ENCODE data around the gene KRTAP1-1. TPM values are rescaled to one million over a fixed set of nuclear protein-coding genes. Genes with fewer than 3 reads are reported as not detected.

Gene KRTAP1-1
- total and polyA plus RNA-seq, 11 donors = not detected

GRCh38 chr17:41016578-41017215, 24.6 kb downstream of the KRTAP1-1 start:
- ATAC-seq (no peak), DNase-seq (no peak)
- TF ChIP-seq, protein P1, sequence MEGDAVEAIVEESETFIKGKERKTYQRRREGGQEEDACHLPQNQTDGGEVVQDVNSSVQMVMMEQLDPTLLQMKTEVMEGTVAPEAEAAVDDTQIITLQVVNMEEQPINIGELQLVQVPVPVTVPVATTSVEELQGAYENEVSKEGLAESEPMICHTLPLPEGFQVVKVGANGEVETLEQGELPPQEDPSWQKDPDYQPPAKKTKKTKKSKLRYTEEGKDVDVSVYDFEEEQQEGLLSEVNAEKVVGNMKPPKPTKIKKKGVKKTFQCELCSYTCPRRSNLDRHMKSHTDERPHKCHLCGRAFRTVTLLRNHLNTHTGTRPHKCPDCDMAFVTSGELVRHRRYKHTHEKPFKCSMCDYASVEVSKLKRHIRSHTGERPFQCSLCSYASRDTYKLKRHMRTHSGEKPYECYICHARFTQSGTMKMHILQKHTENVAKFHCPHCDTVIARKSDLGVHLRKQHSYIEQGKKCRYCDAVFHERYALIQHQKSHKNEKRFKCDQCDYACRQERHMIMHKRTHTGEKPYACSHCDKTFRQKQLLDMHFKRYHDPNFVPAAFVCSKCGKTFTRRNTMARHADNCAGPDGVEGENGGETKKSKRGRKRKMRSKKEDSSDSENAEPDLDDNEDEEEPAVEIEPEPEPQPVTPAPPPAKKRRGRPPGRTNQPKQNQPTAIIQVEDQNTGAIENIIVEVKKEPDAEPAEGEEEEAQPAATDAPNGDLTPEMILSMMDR (IDR thresholded peaks at IDR 0.05) = no peak
- no peak for TF ChIP-seq POLR2A (IDR thresholded peaks at IDR 0.05)
- Histone ChIP-seq H3K9me3 (peaks cover 0 to 7% (median 0%) of the 10 kb centered on the region in 12 donors), H3K36me3 (no peaks in the 10 kb centered on the region), H3K27me3 (peaks cover 0 to 4% (median 0%) of the 10 kb centered on the region in 9 donors), H3K4me1 (peaks cover 0 to 9% (median 0%) of the 10 kb centered on the region in 12 donors), H3K27ac (no peak overlapping the region), H3K4me3 (no peak overlapping the region)
- WGBS, 4 donors = 72 to 84% (median 80%) methylated on average over 9 to 13 of the region's 13 CpGs
- intact Hi-C loops (cut with DNase I) = no loop called here

DNA sequence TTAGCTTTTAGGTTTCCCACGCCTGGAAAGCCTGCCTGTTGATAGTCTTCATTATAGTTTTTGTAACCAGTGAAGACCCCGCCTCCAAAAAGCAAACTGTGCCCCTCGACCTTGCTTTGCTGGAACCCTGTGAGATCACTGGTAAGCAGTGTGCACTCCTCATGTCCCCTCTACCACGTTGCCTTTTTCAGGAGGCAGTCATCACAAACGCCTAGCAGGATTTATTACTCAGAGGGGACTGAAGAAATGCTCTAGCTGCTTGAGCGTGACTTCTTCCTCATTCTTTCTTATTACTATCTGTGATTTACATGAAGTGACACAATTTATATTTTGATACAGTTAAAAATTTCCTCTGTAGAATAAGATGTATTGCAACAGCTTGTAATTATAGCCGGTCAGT, 25.8 kb downstream of the KRTAP1-1 start:
- H3K36me3 ChIP-seq = no peaks in the 10 kb centered on the region
- TF ChIP-seq, protein P1 (IDR thresholded peaks at IDR 0.05) = no peak
- no peak for TF ChIP-seq POLR2A (IDR thresholded peaks at IDR 0.05)
- H3K27ac ChIP-seq = no peak overlapping the region
- H3K27me3 ChIP-seq = peaks cover 0 to 4% (median 0%) of the 10 kb centered on the region in 9 donors
- 67 to 77% (median 72%) methylated on average over 7 of the region's 7 CpGs for WGBS, 4 donors
- ATAC-seq (no peak), DNase-seq (no peak)
- intact Hi-C loops (cut with DNase I) = no loop called here
- H3K9me3 ChIP-seq = no peaks in the 10 kb centered on the region
- peaks cover 0 to 9% (median 0%) of the 10 kb centered on the region in 12 donors for H3K4me1 ChIP-seq
- no peak overlapping the region for H3K4me3 ChIP-seq

GRCh38 chr17:41013606-41014005, 27.6 kb downstream of the KRTAP1-1 start:
- intact Hi-C loops (cut with DNase I) = loop anchor here in 1 of 10 donors (5.0 kb wide), 1 partner anchor 51 kb away; no protein-coding TSS in a partner anchor
- Histone ChIP-seq H3K27me3 (peaks cover 0 to 4% (median 0%) of the 10 kb centered on the region in 9 donors), H3K27ac (no peak overlapping the region), H3K4me1 (peaks cover 0 to 9% (median 0%) of the 10 kb centered on the region in 12 donors), H3K9me3 (no peaks in the 10 kb centered on the region), H3K36me3 (no peaks in the 10 kb centered on the region), H3K4me3 (no peak overlapping the region)
- DNase-seq (no peak), ATAC-seq (peak in 1 of 4 donors; percentile 62)
- TF ChIP-seq, protein P1 (IDR thresholded peaks at IDR 0.05) = no peak
- no peak for TF ChIP-seq POLR2A (IDR thresholded peaks at IDR 0.05)
- WGBS, 4 donors = 3 to 13% (median 12%) methylated on average over 1 of the region's 1 CpG

DNA sequence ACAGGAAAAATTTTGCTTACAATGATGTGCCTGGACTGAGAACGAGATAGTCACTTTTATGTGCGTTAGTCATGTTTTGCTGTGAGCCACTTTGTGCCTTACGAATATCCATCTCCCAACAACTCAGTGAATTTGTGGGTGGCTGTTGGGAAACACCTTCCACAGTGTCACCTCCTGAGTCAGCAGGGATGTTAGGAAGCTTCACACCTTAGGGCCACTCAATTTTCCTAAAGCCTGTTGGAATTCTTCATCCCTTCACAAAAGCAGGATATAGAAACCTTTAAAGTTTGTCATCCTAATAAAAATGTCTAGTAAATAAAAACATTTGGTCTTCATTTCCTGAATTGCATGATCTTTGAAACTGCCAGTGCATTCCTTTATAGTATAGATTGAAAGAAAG, 28.1 kb downstream of the KRTAP1-1 start:
- H3K9me3 ChIP-seq = no peaks in the 10 kb centered on the region
- peaks cover 0 to 4% (median 0%) of the 10 kb centered on the region in 9 donors for H3K27me3 ChIP-seq
- intact Hi-C loops (cut with DNase I) = loop anchor here in 1 of 10 donors (5.0 kb wide), 1 partner anchor 51 kb away; no protein-coding TSS in a partner anchor
- TF ChIP-seq, protein P1 (IDR thresholded peaks at IDR 0.05) = no peak
- TF ChIP-seq POLR2A (IDR thresholded peaks at IDR 0.05) = no peak
- 60 to 81% (median 78%) methylated on average over 3 of the region's 3 CpGs for WGBS, 4 donors
- no peak for ATAC-seq
- no peak overlapping the region for H3K4me3 ChIP-seq
- no peak overlapping the region for H3K27ac ChIP-seq
- peaks cover 0 to 9% (median 0%) of the 10 kb centered on the region in 12 donors for H3K4me1 ChIP-seq
- no peak for DNase-seq
- H3K36me3 ChIP-seq = no peaks in the 10 kb centered on the region

Data from heart left ventricle (tissue), 16 donors.